GM13977 (cell line): ENCODE measurements around the gene RTTN.

Source experiments
- DNase-seq: peaks from one replicate; pipeline ENCODE4 v3.0.0; 2012; ENCODE audit warnings: low spot score
- in situ Hi-C: fragments of 300-500 bp; cut with MboI; formaldehyde crosslinking; loops from one replicate; pipeline ENCODE4 v1.12.0; 2022; ENCODE audit warnings: low sequenced_read_pairs, low pct_unique_long_range_greater_than_20kb, mixed read lengths, inconsistent platforms; ENCODE audit not compliant: unreplicated experiment
- TF ChIP-seq, protein P1 (sequence below): IDR thresholded peaks from 2 replicates; pipeline ENCODE4 v1.5.1; 2012; ENCODE audit warnings: mild to moderate bottlenecking, control low read depth; ENCODE audit not compliant: insufficient read depth; ENCODE audit errors: extremely low read depth, missing control alignments

Gene RTTN

DNA sequence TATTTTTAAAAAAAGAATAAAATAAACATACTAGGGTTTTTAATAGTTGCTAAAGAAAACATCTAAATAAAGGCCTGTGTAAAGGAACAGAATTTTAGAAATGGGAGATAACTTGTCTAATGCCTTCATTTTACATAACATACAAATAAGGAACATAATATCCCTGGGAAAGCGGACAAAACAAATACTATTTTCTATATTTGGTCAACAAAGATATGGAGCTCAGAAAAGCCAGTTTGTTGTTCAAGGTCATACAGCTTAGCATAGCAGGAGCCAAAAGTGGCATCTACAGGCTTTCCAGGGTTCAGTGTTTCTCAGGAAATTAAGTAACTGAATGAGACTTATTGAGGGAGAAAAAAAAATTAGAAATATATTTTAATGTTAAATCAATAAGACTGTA lies 184.4 kb downstream of the RTTN start:
- TF ChIP-seq, protein P1, sequence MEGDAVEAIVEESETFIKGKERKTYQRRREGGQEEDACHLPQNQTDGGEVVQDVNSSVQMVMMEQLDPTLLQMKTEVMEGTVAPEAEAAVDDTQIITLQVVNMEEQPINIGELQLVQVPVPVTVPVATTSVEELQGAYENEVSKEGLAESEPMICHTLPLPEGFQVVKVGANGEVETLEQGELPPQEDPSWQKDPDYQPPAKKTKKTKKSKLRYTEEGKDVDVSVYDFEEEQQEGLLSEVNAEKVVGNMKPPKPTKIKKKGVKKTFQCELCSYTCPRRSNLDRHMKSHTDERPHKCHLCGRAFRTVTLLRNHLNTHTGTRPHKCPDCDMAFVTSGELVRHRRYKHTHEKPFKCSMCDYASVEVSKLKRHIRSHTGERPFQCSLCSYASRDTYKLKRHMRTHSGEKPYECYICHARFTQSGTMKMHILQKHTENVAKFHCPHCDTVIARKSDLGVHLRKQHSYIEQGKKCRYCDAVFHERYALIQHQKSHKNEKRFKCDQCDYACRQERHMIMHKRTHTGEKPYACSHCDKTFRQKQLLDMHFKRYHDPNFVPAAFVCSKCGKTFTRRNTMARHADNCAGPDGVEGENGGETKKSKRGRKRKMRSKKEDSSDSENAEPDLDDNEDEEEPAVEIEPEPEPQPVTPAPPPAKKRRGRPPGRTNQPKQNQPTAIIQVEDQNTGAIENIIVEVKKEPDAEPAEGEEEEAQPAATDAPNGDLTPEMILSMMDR, result no peak
- DNase-seq, result no peak
- in situ Hi-C loops, result no loop called here

DNA sequence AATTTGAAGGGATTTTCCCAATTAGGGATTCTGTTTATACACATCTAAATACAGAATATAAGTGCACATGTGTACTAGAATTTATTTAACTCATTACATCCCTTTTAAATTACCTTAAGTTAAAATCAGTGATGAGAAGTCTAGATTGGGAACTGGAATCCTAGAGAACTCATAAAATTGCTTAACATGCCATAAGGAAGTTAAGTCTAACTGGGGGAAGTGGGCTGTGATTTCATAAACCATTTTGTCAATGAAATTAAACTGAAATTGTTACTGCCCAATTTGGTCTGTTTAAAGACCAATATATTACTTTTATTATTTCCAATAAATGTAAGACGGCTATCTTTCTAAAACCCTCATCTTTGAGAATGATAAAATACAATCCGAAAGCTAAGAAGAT lies 185.5 kb downstream of the RTTN start:
- in situ Hi-C loops, result no loop called here
- no peak for DNase-seq
- TF ChIP-seq, protein P1, result no peak

DNA sequence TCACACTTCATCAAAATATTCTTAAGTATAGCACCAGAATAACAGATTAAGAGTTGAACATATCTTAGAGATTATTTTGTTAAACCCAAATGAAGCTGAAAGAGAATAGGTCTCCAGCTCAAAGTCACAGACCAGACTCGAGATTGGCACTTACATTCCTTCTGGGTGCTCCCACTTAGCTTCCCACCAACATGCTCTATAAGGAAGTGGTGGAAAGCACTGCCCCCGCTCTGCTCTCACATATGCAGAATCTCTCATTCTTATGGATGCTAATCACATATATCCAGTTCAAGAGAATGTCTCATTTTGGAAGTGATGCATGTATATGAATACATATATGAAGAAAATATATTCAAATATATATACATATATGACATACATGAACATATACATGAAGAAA lies 186.4 kb downstream of the RTTN start:
- TF ChIP-seq, protein P1, result no peak
- DNase-seq, result no peak
- in situ Hi-C loops, result no loop called here

DNA sequence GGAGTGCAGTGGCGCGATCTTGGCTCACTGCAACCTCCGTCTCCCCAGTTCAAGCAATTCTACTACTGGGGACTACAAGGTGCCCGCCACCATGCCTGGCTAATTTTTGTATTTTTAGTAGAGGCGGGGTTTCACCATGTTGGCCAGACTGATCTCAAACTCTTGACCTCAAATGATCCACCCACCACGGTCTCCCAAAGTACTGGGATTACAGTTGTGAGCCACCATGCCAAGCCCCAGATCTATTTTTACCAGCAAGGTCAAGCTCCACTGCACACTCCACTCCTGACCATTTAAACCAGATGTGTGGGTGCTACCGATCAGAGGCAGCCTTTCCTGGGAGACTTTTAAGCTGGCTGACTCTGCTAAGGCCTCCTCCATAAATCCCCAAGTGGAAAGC lies 190.4 kb downstream of the RTTN start:
- in situ Hi-C loops, result no loop called here
- no peak for DNase-seq
- TF ChIP-seq, protein P1, result no peak

DNA sequence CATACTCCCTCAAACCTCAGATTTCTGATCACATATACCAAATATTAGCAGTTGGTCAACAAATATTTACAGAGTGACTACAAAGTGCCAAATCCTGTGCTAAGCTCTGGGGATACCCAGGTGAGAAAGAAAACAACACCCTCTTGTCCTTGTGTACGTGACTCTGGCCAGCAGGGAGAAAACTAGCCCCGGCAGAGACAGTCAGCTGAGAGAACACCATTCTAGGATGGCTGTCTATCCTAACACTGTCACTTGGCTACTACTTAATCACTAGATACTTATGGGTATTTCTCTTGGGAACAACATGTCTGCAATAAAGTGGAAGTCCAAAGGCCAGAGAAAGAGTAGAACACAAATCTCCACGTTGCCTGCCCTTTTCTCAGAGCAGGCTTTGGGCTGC lies 199.9 kb downstream of the RTTN start:
- no peak for DNase-seq
- TF ChIP-seq, protein P1, result no peak
- in situ Hi-C loops, result no loop called here

DNA sequence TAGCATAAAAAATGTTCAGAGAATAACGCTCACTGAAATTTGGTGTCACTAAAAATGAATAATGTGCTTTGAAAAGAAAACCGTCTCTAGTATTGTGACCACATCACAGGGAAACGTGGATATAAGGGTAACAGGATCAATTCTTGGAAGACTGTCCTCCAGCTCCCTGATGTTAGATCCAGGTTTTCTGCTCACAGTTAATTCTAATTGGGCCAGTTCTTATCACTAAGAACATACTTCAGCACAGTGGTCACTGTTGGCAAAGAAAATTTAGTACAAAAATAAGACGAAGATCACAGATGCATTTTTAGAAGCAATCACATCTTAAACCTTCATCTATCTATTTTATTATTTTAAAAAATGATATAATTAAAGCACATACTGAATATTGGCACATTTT lies 200.8 kb downstream of the RTTN start:
- DNase-seq, result no peak
- TF ChIP-seq, protein P1, result no peak
- in situ Hi-C loops, result no loop called here

DNA sequence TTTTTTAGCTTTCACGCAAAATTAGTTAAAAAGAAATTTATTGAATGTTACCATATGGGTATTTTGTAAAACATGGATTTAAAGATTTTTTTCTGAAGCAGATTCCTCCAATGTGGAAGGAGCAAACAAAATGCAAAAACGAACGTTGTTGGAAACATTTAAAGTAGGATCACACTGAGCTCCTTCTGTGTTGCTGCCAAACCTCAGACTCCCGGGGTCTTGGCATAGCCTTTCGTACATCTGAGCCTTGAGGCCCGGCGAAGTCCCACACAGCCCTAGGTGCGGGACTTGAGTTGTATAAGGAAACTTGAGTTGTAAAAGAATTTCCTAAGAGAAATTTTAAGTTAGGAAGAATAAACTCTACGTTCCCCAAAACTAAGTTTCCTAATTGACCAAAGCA lies 205.8 kb downstream of the RTTN start:
- in situ Hi-C loops, result no loop called here
- TF ChIP-seq, protein P1, result no peak
- DNase-seq, result no peak
